Measurements from ENCODE around the gene IFI27. TPM values are rescaled to one million over a fixed set of nuclear protein-coding genes. Genes with fewer than 3 reads are reported as not detected.

The IFI27 gene
- polyA plus RNA-seq, 1 experiment, result 4.1 TPM

DNA sequence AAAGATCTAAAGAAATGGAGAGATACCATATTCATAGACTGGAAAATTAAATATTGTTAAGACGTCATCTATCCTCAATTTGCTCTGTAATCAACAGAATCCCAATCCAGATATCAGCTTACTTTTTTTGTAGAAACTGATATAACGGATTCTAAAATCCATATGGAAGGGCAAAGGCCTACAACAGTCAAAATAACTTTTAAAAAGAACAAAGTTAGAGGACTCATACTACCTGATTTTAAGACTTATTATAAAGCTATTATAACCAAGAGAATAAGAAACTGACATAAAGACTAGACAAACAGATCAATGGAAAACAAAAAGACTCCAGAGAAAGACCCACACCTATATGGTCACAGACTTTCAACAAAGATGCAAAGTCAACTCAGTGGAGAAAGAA is 35.5 kb upstream of the IFI27 start:
- CTCF ChIA-PET, result interaction anchor here (1.1 kb wide), 1 partner anchor 62 kb away, joined by 3 read pairs; no protein-coding TSS in a partner anchor
- TF ChIP-seq, protein P1, sequence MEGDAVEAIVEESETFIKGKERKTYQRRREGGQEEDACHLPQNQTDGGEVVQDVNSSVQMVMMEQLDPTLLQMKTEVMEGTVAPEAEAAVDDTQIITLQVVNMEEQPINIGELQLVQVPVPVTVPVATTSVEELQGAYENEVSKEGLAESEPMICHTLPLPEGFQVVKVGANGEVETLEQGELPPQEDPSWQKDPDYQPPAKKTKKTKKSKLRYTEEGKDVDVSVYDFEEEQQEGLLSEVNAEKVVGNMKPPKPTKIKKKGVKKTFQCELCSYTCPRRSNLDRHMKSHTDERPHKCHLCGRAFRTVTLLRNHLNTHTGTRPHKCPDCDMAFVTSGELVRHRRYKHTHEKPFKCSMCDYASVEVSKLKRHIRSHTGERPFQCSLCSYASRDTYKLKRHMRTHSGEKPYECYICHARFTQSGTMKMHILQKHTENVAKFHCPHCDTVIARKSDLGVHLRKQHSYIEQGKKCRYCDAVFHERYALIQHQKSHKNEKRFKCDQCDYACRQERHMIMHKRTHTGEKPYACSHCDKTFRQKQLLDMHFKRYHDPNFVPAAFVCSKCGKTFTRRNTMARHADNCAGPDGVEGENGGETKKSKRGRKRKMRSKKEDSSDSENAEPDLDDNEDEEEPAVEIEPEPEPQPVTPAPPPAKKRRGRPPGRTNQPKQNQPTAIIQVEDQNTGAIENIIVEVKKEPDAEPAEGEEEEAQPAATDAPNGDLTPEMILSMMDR (IDR thresholded peaks at IDR 0.05; ENCODE audit: insufficient read depth, low read depth, low read length), result no peak
- POLR2A ChIA-PET, result no interaction called here
- no peak overlapping the region for H3K4me3 ChIP-seq (ENCODE audit: low read depth, low read length)
- DNase-seq (ENCODE audit: low read depth), result no peak
- peaks cover 2% of the 10 kb centered on the region for H3K36me3 ChIP-seq (ENCODE audit: control insufficient read depth, insufficient read depth, low read length)
- no peaks in the 10 kb centered on the region for H3K27me3 ChIP-seq (ENCODE audit: control insufficient read depth, insufficient read depth, low read length)

DNA sequence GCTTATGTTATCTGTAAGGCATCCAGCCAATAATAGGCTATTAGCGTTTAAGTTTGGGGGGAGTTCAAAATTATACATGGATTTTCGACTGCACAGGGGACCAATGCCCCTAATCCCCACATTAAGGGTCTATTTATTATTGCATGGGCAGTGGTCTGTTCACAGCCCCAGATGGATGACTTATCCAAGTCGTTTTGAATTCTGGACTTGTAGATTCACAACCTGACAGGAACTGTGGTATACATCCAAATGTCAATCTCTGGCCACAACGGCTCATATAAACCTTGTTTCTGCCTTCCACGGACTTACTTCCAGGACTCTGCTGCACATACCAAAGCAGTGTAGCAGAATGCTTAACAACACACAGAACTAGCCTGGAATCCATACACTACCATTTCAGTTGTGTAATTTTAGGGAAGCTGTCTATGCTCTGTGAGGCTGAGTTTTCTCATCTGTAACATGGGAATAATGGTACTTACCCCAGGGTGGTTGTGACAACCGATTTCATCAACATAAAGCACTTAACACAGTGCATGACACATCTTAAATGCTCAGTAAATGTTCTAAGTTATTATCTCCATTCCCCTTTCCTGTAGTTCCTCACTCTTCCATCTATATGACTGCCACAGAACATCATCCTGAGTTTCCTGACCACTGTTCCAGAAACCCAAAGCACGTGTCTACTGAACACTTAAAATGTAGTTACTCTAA is 33.3 kb upstream of the IFI27 start:
- Histone ChIP-seq H3K36me3 (ENCODE audit: control insufficient read depth, insufficient read depth, low read length) (peaks cover 2% of the 10 kb centered on the region), H3K27me3 (ENCODE audit: control insufficient read depth, insufficient read depth, low read length) (no peaks in the 10 kb centered on the region), H3K4me3 (ENCODE audit: low read depth, low read length) (no peak overlapping the region)
- ChIA-PET POLR2A (no interaction called here), CTCF (no interaction called here)
- TF ChIP-seq, protein P1 (IDR thresholded peaks at IDR 0.05; ENCODE audit: insufficient read depth, low read depth, low read length), result no peak
- DNase-seq (ENCODE audit: low read depth), result no peak

DNA sequence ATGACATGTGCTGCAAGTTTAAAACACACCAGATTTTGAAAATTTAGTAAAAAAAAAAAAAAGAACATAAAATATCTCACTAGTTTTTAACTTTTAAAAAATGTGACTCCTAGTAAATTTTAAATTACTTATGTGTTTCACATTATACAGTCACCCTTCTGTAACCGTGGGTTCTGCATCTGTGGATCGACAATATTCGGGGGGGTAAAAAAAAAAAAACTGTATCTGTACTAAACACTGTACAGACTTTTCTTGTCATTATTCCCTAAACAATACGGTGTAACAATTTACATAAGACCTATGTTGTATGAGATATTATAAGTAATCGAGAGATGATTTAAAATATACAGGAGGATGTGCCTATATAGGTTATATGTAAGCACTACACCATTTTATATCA is 32.7 kb upstream of the IFI27 start:
- H3K27me3 ChIP-seq (ENCODE audit: control insufficient read depth, insufficient read depth, low read length), result no peaks in the 10 kb centered on the region
- H3K4me3 ChIP-seq (ENCODE audit: low read depth, low read length), result no peak overlapping the region
- DNase-seq (ENCODE audit: low read depth), result no peak
- ChIA-PET CTCF (no interaction called here), POLR2A (no interaction called here)
- H3K36me3 ChIP-seq (ENCODE audit: control insufficient read depth, insufficient read depth, low read length), result peaks cover 2% of the 10 kb centered on the region
- TF ChIP-seq, protein P1 (IDR thresholded peaks at IDR 0.05; ENCODE audit: insufficient read depth, low read depth, low read length), result no peak

DNA sequence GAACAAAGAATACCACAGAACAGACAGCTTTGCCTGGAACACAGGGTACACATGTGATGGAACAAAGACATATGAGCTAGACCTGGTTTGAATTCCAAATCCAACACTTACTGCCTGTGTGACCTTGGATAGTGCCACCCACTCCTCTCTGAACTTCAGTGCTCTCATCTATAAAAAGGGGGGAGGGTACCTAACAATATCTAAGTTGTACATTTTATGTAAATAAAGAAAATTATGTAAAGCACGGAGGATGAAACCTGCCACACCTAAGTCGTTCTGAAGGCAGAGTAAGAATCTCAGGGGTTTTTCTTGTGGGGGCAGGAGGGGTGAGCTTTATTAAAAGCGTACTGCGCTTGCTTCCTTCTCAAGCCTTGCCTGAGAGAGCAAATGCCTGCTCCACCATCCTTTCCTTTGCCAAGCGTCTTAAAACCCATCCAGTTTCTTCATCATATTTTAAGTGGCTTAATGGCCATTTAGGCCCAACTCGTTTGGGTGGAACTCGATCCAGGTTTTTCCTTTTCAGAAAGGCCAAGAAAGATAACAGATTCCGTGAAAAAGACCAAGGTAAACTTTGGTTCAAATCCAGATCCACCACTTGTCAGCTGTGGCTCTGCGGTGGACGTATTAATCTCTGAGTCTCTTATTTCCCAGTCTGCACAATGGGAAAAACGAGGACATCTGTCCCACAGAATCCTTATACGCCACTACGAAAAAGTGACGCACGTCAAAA is 30.5 kb upstream of the IFI27 start:
- DNase-seq (ENCODE audit: low read depth), result no peak
- Histone ChIP-seq H3K27me3 (ENCODE audit: control insufficient read depth, insufficient read depth, low read length) (no peaks in the 10 kb centered on the region), H3K36me3 (ENCODE audit: control insufficient read depth, insufficient read depth, low read length) (peaks cover 2% of the 10 kb centered on the region), H3K4me3 (ENCODE audit: low read depth, low read length) (peak overlapping the region; percentile 74)
- CTCF ChIA-PET, result interaction anchor here (1.8 to 3.6 kb wide), 3 partner anchors 10 to 57 kb away, joined by 5 to 15 read pairs (median 9); no protein-coding TSS in a partner anchor
- TF ChIP-seq, protein P1 (IDR thresholded peaks at IDR 0.05; ENCODE audit: insufficient read depth, low read depth, low read length), result no peak
- POLR2A ChIA-PET, result no interaction called here

DNA sequence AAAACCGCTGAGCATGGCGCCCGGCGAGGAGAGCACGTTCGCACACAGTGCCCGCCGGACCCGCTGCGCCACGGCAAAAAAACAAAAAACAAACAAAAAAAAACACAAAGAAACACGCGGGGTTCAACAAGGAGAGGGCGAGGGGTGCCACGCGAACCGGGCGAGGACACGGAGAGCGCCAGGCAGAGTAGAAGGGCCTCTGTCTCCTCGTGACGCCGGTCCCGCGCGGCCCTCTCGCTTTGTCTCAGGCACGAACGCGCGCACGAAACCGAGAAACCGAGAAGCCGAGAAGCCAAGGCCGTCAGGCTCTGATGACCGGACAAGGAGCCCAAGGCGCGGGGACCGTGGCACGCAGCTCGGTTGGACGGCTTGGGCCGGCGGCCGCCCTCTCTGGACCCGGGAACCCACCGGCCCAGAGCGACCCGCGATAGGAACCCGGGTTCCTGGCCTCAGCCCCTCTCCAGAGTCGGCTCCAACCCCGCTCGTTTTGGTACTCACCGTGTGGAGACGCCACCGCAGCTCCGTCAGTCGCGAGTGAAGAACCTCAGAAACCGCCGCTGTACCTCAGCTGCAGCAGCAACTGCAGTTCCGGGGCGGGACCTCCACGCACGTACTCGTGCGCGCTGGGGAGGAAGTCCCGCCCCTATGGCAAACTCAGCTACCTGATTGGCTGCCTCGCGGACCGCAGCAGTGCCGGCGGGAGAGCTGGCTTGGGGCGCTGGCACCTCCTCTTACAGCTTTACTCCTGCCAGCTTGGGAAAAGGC is 29.7 kb upstream of the IFI27 start, which contains the start of the genes DDX24 and IFI27L1:
Gene DDX24 (minus strand): TSS at position 582 of the 765 bp plus-strand sequence. CDS start 1,460 bp downstream, outside the sequence.
Gene IFI27L1 (plus strand): TSS at position 690 of the 765 bp plus-strand sequence. CDS start 15,628 bp downstream, outside the sequence.
- Histone ChIP-seq H3K36me3 (ENCODE audit: control insufficient read depth, insufficient read depth, low read length) (peaks cover 2% of the 10 kb centered on the region), H3K27me3 (ENCODE audit: control insufficient read depth, insufficient read depth, low read length) (no peaks in the 10 kb centered on the region), H3K4me3 (ENCODE audit: low read depth, low read length) (peak within 1 kb of the TSS; percentile 74)
- TF ChIP-seq, protein P1 (IDR thresholded peaks at IDR 0.05; ENCODE audit: insufficient read depth, low read depth, low read length), result no peak
- DNase-seq (ENCODE audit: low read depth), result peak; percentile 68
- POLR2A ChIA-PET, result interaction anchor here (0.7 to 0.8 kb wide), 2 partner anchors 18 to 56 kb away, joined by 5 read pairs; no protein-coding TSS in a partner anchor
- CTCF ChIA-PET, result interaction anchor here (2.0 to 3.6 kb wide), 2 partner anchors 9 to 56 kb away, joined by 9 to 15 read pairs; no protein-coding TSS in a partner anchor
